Thyroid gland (tissue), 4 donors: ENCODE data around the gene EXOSC3. TPM values are rescaled to one million over a fixed set of nuclear protein-coding genes. Genes with fewer than 3 reads are reported as not detected.
"Not testable (repeated sequence)": the region's sequence is repeated elsewhere in the genome, so short reads cannot be mapped to it uniquely, and the experiment has no call there.

Experiments
- DNase-seq, 2 donors: peaks; one replicate each; pipeline ENCODE4 v3.0.0-alpha.2; 2019
- H3K27ac ChIP-seq, 3 donors: fragments of 200-600 bp; sonication (generic); 1 replicate in 2 of 3; 2 replicates in 1 of 3; pipeline ENCODE4 v1.5.1; 2016 to 2019; ENCODE audit warnings: mild to moderate bottlenecking in 1 of 3, moderate library complexity in 1 of 3
- H3K27me3 ChIP-seq: fragments of 200-600 bp; sonication (generic); one replicate; pipeline ENCODE4 v1.5.1; 2019
- H3K36me3 ChIP-seq, 2 donors: fragments of 200-600 bp; sonication (generic); one replicate each; pipeline ENCODE4 v1.5.1; 2016 to 2019
- H3K4me1 ChIP-seq, 2 donors: fragments of 200-600 bp; sonication (generic); one replicate each; pipeline ENCODE4 v1.5.1; 2017 to 2019
- H3K4me3 ChIP-seq, 3 donors: fragments of 200-600 bp; sonication (generic); replicated peaks in 1 of 3; 1 replicate in 2 of 3; 2 replicates in 1 of 3; pipeline ENCODE4 v1.5.1; 2016; ENCODE audit warnings: mild to moderate bottlenecking in 1 of 3
- H3K9me3 ChIP-seq: fragments of 200-600 bp; sonication (generic); one replicate; pipeline ENCODE4 v1.5.1; 2017
- CTCF ChIP-seq, 6 experiments: fragments of 200-600 bp in 3 of 6; fragments of 450-650 bp in 3 of 6; sonication (generic) in 3 of 6; IDR thresholded peaks; one replicate each; pipeline ENCODE4 v1.5.1; 2016 to 2019; ENCODE audit warnings: antibody characterized with exemption in 6 of 6, mild to moderate bottlenecking in 2 of 6, inconsistent platforms in 1 of 6, moderate library complexity in 1 of 6
- POLR2A ChIP-seq, 2 donors: fragments of 450-650 bp; IDR thresholded peaks; one replicate each; pipeline ENCODE4 v1.6.1; 2017; ENCODE audit warnings: antibody characterized with exemption in 2 of 2, mild to moderate bottlenecking in 2 of 2, moderate library complexity in 1 of 2
- WGBS, 2 donors: methylation state at CpG; one replicate each; pipeline ENCODE4 v1.1.5; 2017; 5-methylcytosine and 5-hydroxymethylcytosine counted together
- intact Hi-C: fragments of 100-400 bp; cut with DNase I; formaldehyde crosslinking; loops from one replicate; pipeline ENCODE4 v1.15.1; 2023
- total RNA-seq, 4 donors: library from RNA; depleted of rRNA; stranded (reverse); fragments of >200 nt; gene quantifications; one replicate each; pipeline ENCODE4 v1.2.3, GENCODE V29; 2016

EXOSC3 gene
- total RNA-seq, 4 donors from 2014 or later: 39.9 to 53.1 (median 46.6) TPM

- no peaks in the 10 kb centered on the region for H3K9me3 ChIP-seq
- H3K4me3 ChIP-seq: peak overlapping the region in 2 of 3 donors; percentile 49 to 98
- H3K27me3 ChIP-seq: no peaks in the 10 kb centered on the region
- no peak for TF ChIP-seq POLR2A (IDR thresholded peaks at IDR 0.05)
- no peak for TF ChIP-seq CTCF (IDR thresholded peaks at IDR 0.05)
- intact Hi-C loops: no loop called here
- H3K4me1 ChIP-seq: peaks cover 0 to 4% of the 10 kb centered on the region in 2 donors
- peak in 1 of 2 donors; percentile 8 for DNase-seq
- peak overlapping the region in 1 of 3 donors; percentile 65 for H3K27ac ChIP-seq
- WGBS, 2 donors: 91 to 92% methylated on average over 29 of the region's 29 CpGs
- no peaks in the 10 kb centered on the region for H3K36me3 ChIP-seq
These were observed 32.0 kb downstream of the EXOSC3 start for GRCh38 chr9:37752642-37753488.

GRCh38 chr9:37752112-37752511 lies 32.8 kb downstream of the EXOSC3 start:
- H3K9me3 ChIP-seq, DNase-seq, H3K27me3 ChIP-seq, intact Hi-C loops, H3K27ac ChIP-seq, H3K4me3 ChIP-seq, H3K36me3 ChIP-seq, H3K4me1 ChIP-seq: not testable (repeated sequence)
- WGBS, 2 donors: 92% methylated on average over 2 of the region's 13 CpGs; no CpG with 5 or more reads in 1 of the 2 donors

- H3K27ac ChIP-seq, intact Hi-C loops, H3K36me3 ChIP-seq, H3K27me3 ChIP-seq, DNase-seq, H3K9me3 ChIP-seq, H3K4me3 ChIP-seq, H3K4me1 ChIP-seq: not testable (repeated sequence)
- WGBS, 2 donors: 68 to 84% methylated on average over 6 to 14 of the region's 30 CpGs
These were observed 33.2 kb downstream of the EXOSC3 start for GRCh38 chr9:37751704-37752103.

- H3K27ac ChIP-seq: no peak overlapping the region
- peaks cover 0 to 4% of the 10 kb centered on the region in 2 donors for H3K4me1 ChIP-seq
- TF ChIP-seq POLR2A (IDR thresholded peaks at IDR 0.05) (no peak), CTCF (IDR thresholded peaks at IDR 0.05) (no peak)
- DNase-seq: no peak
- no peaks in the 10 kb centered on the region for H3K9me3 ChIP-seq
- intact Hi-C loops: no loop called here
- no peaks in the 10 kb centered on the region for H3K36me3 ChIP-seq
- H3K4me3 ChIP-seq: no peak overlapping the region
- WGBS, 2 donors: 72 to 74% methylated on average over 6 of the region's 6 CpGs
- no peaks in the 10 kb centered on the region for H3K27me3 ChIP-seq
These were observed 33.7 kb downstream of the EXOSC3 start for GRCh38 chr9:37751186-37751585.

GRCh38 chr9:37749129-37749528 lies 35.7 kb downstream of the EXOSC3 start:
- WGBS, 2 donors: 51 to 66% methylated on average over 5 of the region's 5 CpGs
- Histone ChIP-seq H3K4me3 (no peak overlapping the region), H3K27me3 (no peaks in the 10 kb centered on the region), H3K36me3 (no peaks in the 10 kb centered on the region), H3K4me1 (no peaks in the 10 kb centered on the region), H3K9me3 (no peaks in the 10 kb centered on the region), H3K27ac (no peak overlapping the region)
- intact Hi-C loops: no loop called here
- no peak for DNase-seq
- TF ChIP-seq CTCF (IDR thresholded peaks at IDR 0.05) (no peak), POLR2A (IDR thresholded peaks at IDR 0.05) (no peak)

- 34 to 37% methylated on average over 3 of the region's 3 CpGs for WGBS, 2 donors
- DNase-seq: peak; percentile 52 to 57
- no peaks in the 10 kb centered on the region for H3K9me3 ChIP-seq
- no peak overlapping the region for H3K4me3 ChIP-seq
- intact Hi-C loops: no loop called here
- H3K27ac ChIP-seq: no peak overlapping the region
- H3K36me3 ChIP-seq: no peaks in the 10 kb centered on the region
- no peaks in the 10 kb centered on the region for H3K27me3 ChIP-seq
- TF ChIP-seq CTCF (IDR thresholded peaks at IDR 0.05) (peak; percentile 63 to 91 (median 69)), POLR2A (IDR thresholded peaks at IDR 0.05) (no peak)
- no peaks in the 10 kb centered on the region for H3K4me1 ChIP-seq
These were observed 37.6 kb downstream of the EXOSC3 start for GRCh38 chr9:37747271-37747753.
